Right forelimb (tissue), 1 donor: Measurements from ENCODE around the gene GALR2.

Experiments used
- DNase-seq: peaks from one replicate; pipeline ENCODE4 v3.0.0-alpha.2; 2018

GALR2 gene

GRCh38 chr17:76102944-76103273, 28.3 kb downstream of the GALR2 start:
- no peak for DNase-seq

GRCh38 chr17:76103274-76104139, 28.9 kb downstream of the GALR2 start, which contains the start of gene EXOC7:
EXOC7 (minus strand) TSS chr17:76103787; CDS start chr17:76103692, 95 bp downstream.
- DNase-seq, result peak; percentile 95

- DNase-seq, result no peak
Observed at GRCh38 chr17:76104140-76104895, 29.7 kb downstream of the GALR2 start.

- DNase-seq, result no peak
Observed at GRCh38 chr17:76104896-76105231, 30.3 kb downstream of the GALR2 start.

- no peak for DNase-seq
Observed at GRCh38 chr17:76106703-76107102, 32.1 kb downstream of the GALR2 start.

- DNase-seq, result no peak
Observed at GRCh38 chr17:76107509-76107908, 32.9 kb downstream of the GALR2 start.

- DNase-seq, result no peak
Observed at GRCh38 chr17:76111956-76112355, 37.4 kb downstream of the GALR2 start.

- no peak for DNase-seq
Observed at GRCh38 chr17:76115138-76115754, 40.7 kb downstream of the GALR2 start.

- no peak for DNase-seq
Observed at GRCh38 chr17:76119409-76120371, 45.1 kb downstream of the GALR2 start.

- DNase-seq, result no peak
Observed at GRCh38 chr17:76120658-76121008, 46.1 kb downstream of the GALR2 start.

GRCh38 chr17:76121932-76122430, 47.4 kb downstream of the GALR2 start:
- no peak for DNase-seq

- DNase-seq, result no peak
Observed at GRCh38 chr17:76122431-76123190, 48.0 kb downstream of the GALR2 start.

GRCh38 chr17:76123191-76123499, 48.6 kb downstream of the GALR2 start:
- DNase-seq, result no peak

GRCh38 chr17:76123749-76124581, 49.4 kb downstream of the GALR2 start:
- DNase-seq, result no peak

- DNase-seq, result no peak
Observed at GRCh38 chr17:76124582-76125390, 50.2 kb downstream of the GALR2 start.

GRCh38 chr17:76125391-76125675, 50.8 kb downstream of the GALR2 start:
- no peak for DNase-seq

- DNase-seq, result no peak
Observed at GRCh38 chr17:76125922-76126321, 51.3 kb downstream of the GALR2 start.
